Measurements from ENCODE around the gene CDH1.
"Not testable (repeated sequence)": the region's sequence is repeated elsewhere in the genome, so short reads cannot be mapped to it uniquely, and the experiment has no call there.

Gene CDH1

GRCh38 chr16:68737046-68737729, at the start of gene CDH1:
Gene CDH1 (plus strand): TSS chr16:68737292. CDS start chr16:68737416, 124 bp downstream.
- no peak for DNase-seq

- no peak for DNase-seq
These were observed 47.2 kb upstream of the CDH1 start for GRCh38 chr16:68689921-68690320.

GRCh38 chr16:68695575-68695974, 41.5 kb upstream of the CDH1 start:
- no peak for DNase-seq

GRCh38 chr16:68696514-68696913, 40.6 kb upstream of the CDH1 start:
- no peak for DNase-seq

- DNase-seq, result no peak
These were observed 39.0 kb upstream of the CDH1 start for GRCh38 chr16:68698091-68698490.

- DNase-seq, result no peak
These were observed 37.0 kb upstream of the CDH1 start for GRCh38 chr16:68700120-68700519.

GRCh38 chr16:68700831-68701230, 36.3 kb upstream of the CDH1 start:
- no peak for DNase-seq

- DNase-seq, result peak; percentile 57
These were observed 32.7 kb upstream of the CDH1 start for GRCh38 chr16:68704232-68704867.

GRCh38 chr16:68707340-68708152, 29.5 kb upstream of the CDH1 start:
- DNase-seq, result peak; percentile 35

- DNase-seq, result no peak
These were observed 26.9 kb upstream of the CDH1 start for GRCh38 chr16:68710211-68710610.

GRCh38 chr16:68711421-68712139, 25.5 kb upstream of the CDH1 start:
- DNase-seq, result no peak

GRCh38 chr16:68713361-68713760, 23.7 kb upstream of the CDH1 start:
- no peak for DNase-seq

GRCh38 chr16:68715471-68715870, 21.6 kb upstream of the CDH1 start:
- no peak for DNase-seq

- DNase-seq, result not testable (repeated sequence)
These were observed 20.6 kb upstream of the CDH1 start for GRCh38 chr16:68716516-68716915.

- DNase-seq, result no peak
These were observed 19.4 kb upstream of the CDH1 start for GRCh38 chr16:68717684-68718083.

- no peak for DNase-seq
These were observed 18.5 kb upstream of the CDH1 start for GRCh38 chr16:68718590-68718989.

- DNase-seq, result no peak
These were observed 17.1 kb upstream of the CDH1 start for GRCh38 chr16:68719993-68720489.

- DNase-seq, result no peak
These were observed 14.7 kb upstream of the CDH1 start for GRCh38 chr16:68722119-68723024.

GRCh38 chr16:68724797-68725196, 12.3 kb upstream of the CDH1 start:
- no peak for DNase-seq

- DNase-seq, result no peak
These were observed 8.6 kb upstream of the CDH1 start for GRCh38 chr16:68728523-68728922.

- DNase-seq, result no peak
These were observed 5.5 kb upstream of the CDH1 start for GRCh38 chr16:68731637-68732036.
